GM18507 (cell line): ENCODE measurements around the gene ZDHHC8.

Experiments used
- DNase-seq: peaks from one replicate; pipeline ENCODE4 v3.0.0; 2011; ENCODE audit warnings: low read depth; ENCODE audit not compliant: insufficient read length; ENCODE audit errors: extremely low spot score
- FAIRE-seq: peaks from 2 replicates; lab custom pipeline; 2011; peaks lifted over from hg19 to GRCh38; lab: Jason Lieb, UNC

ZDHHC8 gene

GRCh38 chr22:20172141-20172613 is 40.6 kb downstream of the ZDHHC8 start:
- FAIRE-seq: no peak

GRCh38 chr22:20173246-20173645 is 41.6 kb downstream of the ZDHHC8 start:
- FAIRE-seq (no peak), DNase-seq (no peak)

More at GRCh38 chr22:20172141-20172613, 40.6 kb downstream of the ZDHHC8 start:
- DNase-seq: no peak

GRCh38 chr22:20173772-20174171 is 42.2 kb downstream of the ZDHHC8 start:
- DNase-seq (no peak), FAIRE-seq (no peak)

GRCh38 chr22:20174785-20175596 is 43.4 kb downstream of the ZDHHC8 start:
- FAIRE-seq (no peak), DNase-seq (no peak)

GRCh38 chr22:20175597-20175900 is 43.9 kb downstream of the ZDHHC8 start:
- no peak for FAIRE-seq
- DNase-seq: no peak

GRCh38 chr22:20176421-20177085 is 44.9 kb downstream of the ZDHHC8 start:
- FAIRE-seq: no peak
- DNase-seq: no peak

- FAIRE-seq: no peak
These were observed 45.8 kb downstream of the ZDHHC8 start for GRCh38 chr22:20177217-20177911.

GRCh38 chr22:20178075-20178914 is 46.7 kb downstream of the ZDHHC8 start:
- DNase-seq (no peak), FAIRE-seq (no peak)

More at GRCh38 chr22:20177217-20177911, 45.8 kb downstream of the ZDHHC8 start:
- no peak for DNase-seq

- DNase-seq: no peak
- no peak for FAIRE-seq
These were observed 47.3 kb downstream of the ZDHHC8 start for GRCh38 chr22:20178915-20179227.

- DNase-seq: no peak
- FAIRE-seq: no peak
These were observed 48.0 kb downstream of the ZDHHC8 start for GRCh38 chr22:20179455-20180244.

GRCh38 chr22:20180245-20180630 is 48.6 kb downstream of the ZDHHC8 start:
- DNase-seq (no peak), FAIRE-seq (no peak)

GRCh38 chr22:20180640-20181039 is 49.0 kb downstream of the ZDHHC8 start:
- FAIRE-seq (no peak), DNase-seq (no peak)

- no peak for FAIRE-seq
- DNase-seq: no peak
These were observed 49.7 kb downstream of the ZDHHC8 start for GRCh38 chr22:20181194-20181883.

- FAIRE-seq: no peak
These were observed 50.3 kb downstream of the ZDHHC8 start for GRCh38 chr22:20181884-20182236.

GRCh38 chr22:20182365-20182764 is 50.8 kb downstream of the ZDHHC8 start:
- no peak for DNase-seq
- FAIRE-seq: no peak

More at GRCh38 chr22:20181884-20182236, 50.3 kb downstream of the ZDHHC8 start:
- no peak for DNase-seq

GRCh38 chr22:20183101-20183500 is 51.5 kb downstream of the ZDHHC8 start:
- FAIRE-seq: no peak
- DNase-seq: no peak

GRCh38 chr22:20183823-20184222 is 52.2 kb downstream of the ZDHHC8 start:
- no peak for FAIRE-seq

GRCh38 chr22:20184501-20185165 is 53.0 kb downstream of the ZDHHC8 start:
- no peak for DNase-seq

More at GRCh38 chr22:20183823-20184222, 52.2 kb downstream of the ZDHHC8 start:
- no peak for DNase-seq

More at GRCh38 chr22:20184501-20185165, 53.0 kb downstream of the ZDHHC8 start:
- FAIRE-seq: no peak
